ENCODE data around the gene KRTAP25-1.
A peak's percentile ranks its signal among the peaks of the same experiment; 100 is the strongest.

DNA sequence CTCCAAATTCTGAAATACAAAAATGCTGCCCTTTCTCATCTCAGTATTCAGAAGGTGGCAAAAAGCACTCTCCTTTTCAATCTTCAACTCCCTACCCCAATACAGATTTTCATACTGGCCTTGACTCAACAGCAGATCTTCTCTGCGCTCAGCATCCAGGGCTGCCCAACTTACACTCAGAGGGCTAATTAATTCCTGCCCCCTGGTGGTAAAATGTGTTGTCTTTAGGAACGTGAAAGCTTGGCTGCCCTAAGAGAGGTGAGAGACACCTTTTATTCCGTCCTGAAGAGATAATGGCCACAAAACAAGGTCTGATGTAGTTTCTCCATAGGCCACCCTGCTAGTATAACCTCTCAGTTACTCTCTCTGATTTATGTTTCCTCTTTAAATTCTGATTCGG is 31.5 kb downstream of the KRTAP25-1 start:
- no peak for TF ChIP-seq GTF2F1 (IDR thresholded peaks at IDR 0.05; ENCODE audit: borderline replicate concordance, low read depth, low read length)
- TF ChIP-seq, protein P1, sequence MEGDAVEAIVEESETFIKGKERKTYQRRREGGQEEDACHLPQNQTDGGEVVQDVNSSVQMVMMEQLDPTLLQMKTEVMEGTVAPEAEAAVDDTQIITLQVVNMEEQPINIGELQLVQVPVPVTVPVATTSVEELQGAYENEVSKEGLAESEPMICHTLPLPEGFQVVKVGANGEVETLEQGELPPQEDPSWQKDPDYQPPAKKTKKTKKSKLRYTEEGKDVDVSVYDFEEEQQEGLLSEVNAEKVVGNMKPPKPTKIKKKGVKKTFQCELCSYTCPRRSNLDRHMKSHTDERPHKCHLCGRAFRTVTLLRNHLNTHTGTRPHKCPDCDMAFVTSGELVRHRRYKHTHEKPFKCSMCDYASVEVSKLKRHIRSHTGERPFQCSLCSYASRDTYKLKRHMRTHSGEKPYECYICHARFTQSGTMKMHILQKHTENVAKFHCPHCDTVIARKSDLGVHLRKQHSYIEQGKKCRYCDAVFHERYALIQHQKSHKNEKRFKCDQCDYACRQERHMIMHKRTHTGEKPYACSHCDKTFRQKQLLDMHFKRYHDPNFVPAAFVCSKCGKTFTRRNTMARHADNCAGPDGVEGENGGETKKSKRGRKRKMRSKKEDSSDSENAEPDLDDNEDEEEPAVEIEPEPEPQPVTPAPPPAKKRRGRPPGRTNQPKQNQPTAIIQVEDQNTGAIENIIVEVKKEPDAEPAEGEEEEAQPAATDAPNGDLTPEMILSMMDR (IDR thresholded peaks at IDR 0.05; ENCODE audit: control extremely low read depth in 1 of 3, insufficient read depth in 1 of 3, low read depth in 1 of 3, low read length in 3 of 3), result peak; percentile 14 to 65 (median 58)
- no peak for TF ChIP-seq CHD2 (IDR thresholded peaks at IDR 0.05; ENCODE audit: low read length)
- no peak for TF ChIP-seq CEBPB (IDR thresholded peaks at IDR 0.05; ENCODE audit: low read depth, low read length)
- TF ChIP-seq POLR2AphosphoS5 (IDR thresholded peaks at IDR 0.05; ENCODE audit: low read depth, low read length), result no peak
- no peak for TF ChIP-seq SP2 (IDR thresholded peaks at IDR 0.05; ENCODE audit: low read length)
- TF ChIP-seq, protein P2, sequence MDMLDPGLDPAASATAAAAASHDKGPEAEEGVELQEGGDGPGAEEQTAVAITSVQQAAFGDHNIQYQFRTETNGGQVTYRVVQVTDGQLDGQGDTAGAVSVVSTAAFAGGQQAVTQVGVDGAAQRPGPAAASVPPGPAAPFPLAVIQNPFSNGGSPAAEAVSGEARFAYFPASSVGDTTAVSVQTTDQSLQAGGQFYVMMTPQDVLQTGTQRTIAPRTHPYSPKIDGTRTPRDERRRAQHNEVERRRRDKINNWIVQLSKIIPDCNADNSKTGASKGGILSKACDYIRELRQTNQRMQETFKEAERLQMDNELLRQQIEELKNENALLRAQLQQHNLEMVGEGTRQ (IDR thresholded peaks at IDR 0.05; ENCODE audit: low read length), result no peak
